Stimulated activated CD4-positive, alpha-beta T cell treated with anti-CD3 and anti-CD28 coated beads, Interleukin-2, amount 100 ng/mL, for 24 hours (primary cell): ENCODE data around the gene ZNF784.
A peak's percentile ranks its signal among the peaks of the same experiment; 100 is the strongest.

ENCODE experiments used
- DNase-seq, 2 donors: peaks; one replicate each; pipeline ENCODE4 v3.0.0-alpha.2; 2020

The ZNF784 gene

DNA sequence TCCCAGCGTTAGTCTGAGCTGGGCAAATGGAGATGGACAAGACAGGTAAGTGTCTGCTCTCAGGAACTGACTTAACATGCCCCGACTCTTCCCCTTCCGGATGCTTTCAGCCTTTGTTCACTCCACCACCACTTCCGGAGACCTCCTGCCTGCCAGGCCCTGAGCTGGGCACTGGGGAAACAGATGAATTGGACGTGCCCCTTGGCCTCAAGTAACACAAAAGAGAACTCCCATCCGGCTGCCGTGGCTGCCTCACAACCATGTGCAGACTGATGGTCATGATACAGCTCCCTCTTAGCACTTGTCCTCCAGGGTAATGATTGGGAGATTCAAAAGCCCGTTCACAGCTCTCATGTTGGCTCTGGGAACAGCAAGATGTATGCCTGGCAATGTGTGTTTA is 6.9 kb downstream of the ZNF784 start:
- DNase-seq, result no peak

DNA sequence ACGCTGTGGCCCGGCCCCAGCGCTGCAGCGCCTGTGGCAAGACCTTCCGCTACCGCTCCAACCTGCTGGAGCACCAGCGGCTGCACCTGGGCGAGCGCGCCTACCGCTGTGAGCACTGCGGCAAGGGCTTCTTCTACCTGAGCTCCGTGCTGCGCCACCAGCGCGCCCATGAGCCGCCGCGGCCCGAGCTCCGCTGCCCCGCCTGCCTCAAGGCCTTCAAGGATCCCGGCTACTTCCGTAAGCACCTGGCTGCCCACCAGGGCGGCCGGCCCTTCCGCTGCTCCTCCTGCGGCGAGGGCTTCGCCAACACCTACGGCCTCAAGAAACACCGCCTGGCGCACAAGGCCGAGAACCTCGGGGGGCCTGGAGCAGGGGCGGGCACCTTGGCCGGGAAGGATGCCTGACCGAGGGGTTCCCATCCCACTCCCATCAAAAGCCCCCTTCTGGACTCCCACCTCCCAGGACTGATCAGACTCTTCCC is 7.9 kb downstream of the ZNF784 start:
- DNase-seq, result no peak

DNA sequence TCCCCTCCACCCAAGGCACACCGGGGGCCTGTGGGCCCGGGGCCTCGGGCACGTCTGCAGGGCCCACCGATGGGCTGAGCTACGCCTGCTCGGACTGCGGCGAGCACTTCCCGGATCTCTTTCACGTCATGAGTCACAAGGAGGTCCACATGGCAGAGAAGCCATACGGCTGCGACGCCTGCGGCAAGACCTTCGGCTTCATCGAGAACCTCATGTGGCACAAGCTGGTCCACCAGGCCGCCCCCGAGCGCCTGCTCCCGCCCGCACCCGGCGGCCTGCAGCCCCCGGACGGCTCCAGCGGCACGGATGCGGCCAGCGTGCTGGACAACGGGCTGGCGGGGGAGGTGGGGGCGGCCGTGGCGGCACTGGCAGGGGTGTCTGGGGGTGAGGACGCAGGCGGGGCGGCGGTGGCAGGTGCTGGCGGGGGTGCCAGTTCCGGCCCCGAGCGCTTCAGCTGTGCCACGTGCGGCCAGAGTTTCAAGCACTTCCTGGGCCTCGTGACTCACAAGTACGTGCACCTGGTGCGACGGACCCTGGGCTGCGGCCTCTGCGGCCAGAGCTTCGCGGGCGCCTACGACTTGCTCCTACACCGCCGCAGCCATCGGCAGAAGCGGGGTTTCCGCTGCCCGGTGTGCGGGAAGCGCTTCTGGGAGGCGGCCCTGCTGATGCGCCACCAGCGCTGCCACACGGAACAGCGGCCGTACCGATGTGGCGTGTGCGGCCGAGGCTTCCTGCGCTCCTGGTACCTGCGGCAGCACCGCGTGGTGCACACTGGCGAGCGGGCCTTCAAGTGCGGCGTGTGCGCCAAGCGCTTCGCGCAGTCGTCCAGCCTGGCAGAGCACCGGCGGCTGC is 8.6 kb downstream of the ZNF784 start:
- no peak for DNase-seq

DNA sequence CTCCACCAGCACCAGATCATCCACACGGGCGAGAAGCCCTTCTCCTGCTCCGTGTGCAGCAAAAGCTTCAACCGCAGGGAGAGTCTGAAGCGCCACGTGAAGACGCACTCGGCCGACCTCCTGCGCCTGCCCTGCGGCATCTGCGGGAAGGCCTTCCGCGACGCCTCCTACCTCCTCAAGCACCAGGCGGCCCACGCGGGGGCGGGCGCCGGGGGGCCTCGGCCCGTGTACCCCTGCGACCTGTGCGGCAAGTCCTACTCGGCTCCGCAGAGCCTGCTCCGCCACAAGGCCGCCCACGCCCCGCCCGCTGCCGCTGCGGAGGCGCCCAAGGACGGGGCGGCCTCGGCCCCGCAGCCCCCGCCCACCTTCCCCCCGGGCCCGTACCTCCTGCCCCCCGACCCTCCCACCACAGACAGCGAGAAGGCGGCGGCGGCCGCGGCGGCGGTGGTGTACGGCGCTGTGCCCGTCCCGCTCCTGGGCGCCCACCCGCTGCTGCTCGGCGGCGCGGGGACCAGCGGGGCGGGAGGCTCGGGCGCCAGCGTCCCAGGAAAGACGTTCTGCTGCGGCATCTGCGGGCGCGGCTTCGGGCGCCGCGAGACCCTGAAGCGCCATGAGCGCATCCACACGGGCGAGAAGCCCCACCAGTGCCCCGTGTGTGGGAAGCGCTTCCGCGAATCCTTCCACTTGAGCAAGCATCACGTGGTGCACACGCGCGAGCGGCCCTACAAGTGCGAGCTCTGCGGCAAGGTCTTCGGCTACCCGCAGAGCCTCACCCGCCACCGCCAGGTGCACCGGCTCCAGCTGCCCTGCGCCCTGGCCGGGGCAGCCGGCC is 9.4 kb downstream of the ZNF784 start:
- DNase-seq, result no peak

DNA sequence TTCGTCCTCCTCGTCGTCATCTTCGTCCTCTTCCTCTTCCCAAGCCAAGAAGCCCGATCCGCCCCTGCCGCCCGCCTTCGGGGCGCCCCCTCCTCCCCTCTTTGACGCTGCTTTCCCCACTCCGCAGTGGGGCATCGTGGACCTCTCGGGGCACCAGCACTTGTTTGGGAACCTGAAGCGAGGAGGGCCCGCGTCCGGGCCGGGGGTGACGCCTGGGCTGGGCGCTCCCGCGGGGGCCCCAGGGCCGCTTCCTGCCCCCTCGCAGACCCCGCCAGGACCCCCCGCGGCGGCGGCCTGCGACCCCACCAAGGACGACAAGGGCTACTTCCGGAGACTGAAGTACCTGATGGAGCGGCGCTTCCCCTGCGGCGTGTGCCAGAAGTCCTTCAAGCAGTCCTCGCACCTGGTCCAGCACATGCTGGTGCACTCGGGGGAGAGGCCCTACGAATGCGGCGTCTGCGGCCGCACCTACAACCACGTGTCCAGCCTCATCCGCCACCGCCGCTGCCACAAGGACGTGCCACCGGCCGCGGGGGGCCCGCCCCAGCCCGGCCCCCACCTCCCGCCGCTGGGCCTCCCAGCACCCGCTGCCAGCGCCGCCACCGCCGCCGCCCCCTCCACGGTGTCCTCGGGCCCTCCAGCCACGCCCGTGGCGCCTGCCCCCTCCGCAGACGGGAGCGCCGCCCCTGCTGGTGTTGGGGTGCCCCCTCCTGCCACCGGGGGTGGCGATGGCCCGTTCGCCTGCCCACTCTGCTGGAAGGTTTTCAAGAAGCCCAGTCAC is 10.2 kb downstream of the ZNF784 start:
- DNase-seq, result no peak

DNA sequence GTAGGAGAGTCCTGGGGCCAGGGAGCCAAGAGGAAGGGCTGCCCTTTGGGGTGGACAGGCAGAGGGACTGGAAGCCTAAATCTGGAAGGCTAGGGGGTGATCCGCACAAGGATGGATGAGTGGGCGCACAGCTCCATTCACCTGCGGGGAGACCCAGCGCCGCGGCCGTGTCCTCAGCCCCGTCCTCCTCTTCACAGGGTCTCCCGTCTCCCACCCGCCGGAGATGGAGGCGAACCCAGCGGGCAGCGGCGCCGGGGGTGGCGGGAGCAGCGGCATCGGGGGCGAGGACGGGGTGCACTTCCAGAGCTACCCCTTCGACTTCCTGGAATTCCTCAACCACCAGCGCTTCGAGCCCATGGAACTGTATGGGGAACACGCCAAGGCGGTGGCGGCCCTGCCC is 11.0 kb downstream of the ZNF784 start:
- DNase-seq, result no peak

DNA sequence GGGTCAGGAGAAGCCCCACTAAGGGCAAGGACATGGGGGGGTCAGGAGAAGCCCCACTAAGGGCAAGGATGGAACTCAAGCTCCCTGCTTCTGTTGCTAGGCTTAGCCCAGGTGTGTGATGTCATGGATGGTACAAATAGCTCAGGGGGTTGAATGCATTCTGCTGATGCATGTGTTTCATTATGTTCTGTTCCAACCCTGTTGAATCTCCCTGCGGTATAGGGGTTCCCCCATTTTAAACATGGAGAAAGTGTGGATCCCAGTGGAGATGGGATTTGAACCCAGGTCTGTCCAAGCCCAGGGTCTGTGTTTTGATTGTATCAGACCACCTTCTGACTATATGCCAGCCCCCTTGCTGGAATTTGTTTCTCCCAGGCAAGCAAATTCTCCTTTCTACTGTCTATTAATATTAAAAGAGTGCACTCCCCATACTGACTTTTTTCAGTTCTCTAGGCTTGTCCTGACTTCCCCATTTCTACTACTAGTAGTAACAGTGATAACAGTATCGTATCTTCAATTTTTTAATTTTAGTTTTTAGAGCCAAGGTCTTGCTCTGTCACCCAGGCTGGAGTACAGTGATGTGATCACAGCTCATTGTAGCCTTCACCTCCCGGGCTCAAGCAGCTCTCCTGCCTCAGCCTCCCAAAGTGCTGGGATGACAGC is 12.3 kb downstream of the ZNF784 start:
- no peak for DNase-seq

DNA sequence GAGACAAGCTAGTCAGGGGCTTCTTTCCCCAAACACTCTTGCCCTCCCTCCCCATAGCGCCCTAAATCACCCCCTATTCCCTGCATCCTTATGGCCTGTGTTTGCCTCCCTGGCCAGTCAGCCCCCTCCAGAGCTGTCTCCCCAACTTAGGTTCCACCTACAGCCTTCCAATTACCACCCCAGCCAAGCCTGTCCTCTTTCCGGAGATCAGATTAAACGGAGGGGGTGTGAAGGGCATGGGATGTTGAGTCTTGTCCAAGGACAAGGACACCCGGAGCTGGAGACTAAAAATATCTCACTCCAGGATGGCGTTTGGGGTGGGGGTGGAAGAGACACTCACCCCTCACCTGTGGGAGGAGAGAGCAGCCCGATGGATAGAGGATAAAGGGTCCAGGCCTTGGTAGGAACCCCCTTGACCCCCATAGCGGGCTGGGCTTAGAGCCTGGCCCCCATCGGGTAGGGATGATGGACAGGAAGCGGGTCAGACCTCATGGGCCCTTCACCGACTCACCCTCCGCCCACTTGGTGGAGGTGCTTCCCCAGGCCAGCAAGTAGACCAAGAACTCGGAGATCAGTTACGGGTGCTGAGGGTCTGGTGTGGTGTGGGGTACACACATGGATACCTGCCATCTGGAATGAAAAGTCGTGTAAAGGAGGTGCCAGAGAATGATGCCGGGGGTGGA is 12.9 kb downstream of the ZNF784 start:
- DNase-seq, result no peak

DNA sequence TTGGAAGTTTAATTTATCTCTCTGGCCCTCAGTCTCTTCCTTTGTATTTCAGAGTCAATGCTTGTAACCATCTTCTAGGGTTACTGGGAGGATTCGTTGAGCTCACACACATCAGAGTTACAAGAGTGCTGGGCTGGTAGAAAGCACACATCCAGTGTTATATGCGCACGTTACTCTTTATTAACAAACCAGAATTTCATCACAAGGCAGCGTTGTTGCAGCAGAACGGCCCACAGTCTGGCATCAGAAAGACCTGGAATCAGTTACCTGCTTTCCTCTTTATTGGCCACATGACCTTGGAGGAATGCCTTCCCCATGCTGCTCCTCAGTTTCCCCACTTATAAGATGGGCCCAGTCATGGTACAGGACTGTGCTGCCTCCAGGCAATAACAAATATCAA is 15.0 kb downstream of the ZNF784 start:
- no peak for DNase-seq

DNA sequence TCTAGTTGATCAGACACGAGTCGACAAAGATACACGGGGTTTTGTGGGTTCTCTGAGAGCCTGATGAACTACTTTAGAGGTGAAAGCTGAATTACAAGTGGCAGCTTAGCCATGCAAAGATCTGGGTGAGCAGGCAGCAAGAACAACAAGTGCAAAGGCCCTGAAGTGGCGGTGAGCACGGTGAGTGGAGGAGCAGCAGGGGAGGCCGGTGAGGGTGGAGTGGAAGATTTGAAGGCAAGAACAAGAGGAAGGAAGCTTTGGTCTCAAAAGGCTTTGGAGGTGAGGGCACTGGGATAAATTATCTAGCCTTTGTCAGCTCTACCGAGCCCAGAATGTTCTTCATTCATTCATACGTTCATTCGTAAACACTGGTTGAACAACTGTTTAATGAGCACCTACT is 17.5 kb downstream of the ZNF784 start:
- DNase-seq, result no peak

DNA sequence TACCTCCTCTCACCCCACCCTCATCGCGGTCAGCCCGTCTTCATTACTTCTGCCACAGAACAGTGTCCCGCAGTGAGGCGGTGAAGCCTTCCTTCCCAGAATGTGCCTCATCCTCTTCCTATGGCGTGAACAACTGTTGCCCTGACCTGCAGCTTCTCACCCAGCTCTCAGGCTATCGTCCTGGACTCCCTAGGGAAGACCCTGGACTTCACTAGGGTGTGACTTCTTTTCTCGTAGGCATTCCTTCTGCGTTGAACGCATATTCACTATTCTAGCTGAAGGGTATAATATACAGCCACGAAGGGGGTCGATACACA is 17.9 kb downstream of the ZNF784 start:
- DNase-seq, result no peak

DNA sequence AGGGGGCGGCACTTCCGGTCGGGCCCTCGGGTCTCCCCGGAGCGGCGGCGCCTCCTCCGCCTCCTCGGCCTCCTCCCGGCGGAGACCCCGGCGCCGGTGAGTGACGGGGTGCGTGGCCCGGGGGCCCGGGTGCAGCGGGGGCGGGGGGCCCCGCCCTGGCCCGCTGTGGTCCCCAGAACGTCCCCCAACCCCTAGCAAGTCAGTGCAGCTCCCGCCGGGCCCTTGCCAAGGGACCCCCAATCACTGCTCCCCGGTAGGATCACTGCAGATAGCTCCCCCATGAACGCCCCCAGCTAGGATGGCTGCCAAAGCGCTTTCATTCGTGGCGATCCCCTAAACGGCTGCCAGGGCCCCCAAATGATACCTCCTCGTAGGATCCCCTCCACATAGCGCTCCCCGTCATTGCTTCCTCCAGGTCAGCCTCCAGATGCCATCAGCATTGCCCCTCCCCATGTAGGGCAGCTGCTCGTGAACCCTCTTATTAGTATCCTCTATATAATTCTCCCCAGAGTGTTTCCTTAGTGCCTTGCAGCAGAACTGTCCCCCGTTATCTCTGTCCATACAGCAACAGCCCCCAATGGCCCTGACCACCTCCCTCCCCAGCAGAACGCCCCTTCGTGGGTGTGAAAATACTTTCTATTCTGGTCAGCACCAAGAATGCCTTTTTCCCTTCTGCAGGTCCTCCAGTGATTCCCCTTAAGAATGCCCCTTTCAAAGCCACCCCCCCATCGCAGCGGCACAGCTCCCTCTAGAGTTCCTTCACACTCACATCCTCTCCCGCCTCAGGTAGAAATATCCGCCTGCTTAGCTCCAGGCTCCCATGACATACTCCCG is 18.5 kb downstream of the ZNF784 start, which contains the start of gene ZNF865:
ZNF865 (plus strand) TSS at position 11 of the 834 bp plus-strand sequence. CDS start 7,972 bp downstream, outside the sequence.
- peak; percentile 71 to 77 for DNase-seq

DNA sequence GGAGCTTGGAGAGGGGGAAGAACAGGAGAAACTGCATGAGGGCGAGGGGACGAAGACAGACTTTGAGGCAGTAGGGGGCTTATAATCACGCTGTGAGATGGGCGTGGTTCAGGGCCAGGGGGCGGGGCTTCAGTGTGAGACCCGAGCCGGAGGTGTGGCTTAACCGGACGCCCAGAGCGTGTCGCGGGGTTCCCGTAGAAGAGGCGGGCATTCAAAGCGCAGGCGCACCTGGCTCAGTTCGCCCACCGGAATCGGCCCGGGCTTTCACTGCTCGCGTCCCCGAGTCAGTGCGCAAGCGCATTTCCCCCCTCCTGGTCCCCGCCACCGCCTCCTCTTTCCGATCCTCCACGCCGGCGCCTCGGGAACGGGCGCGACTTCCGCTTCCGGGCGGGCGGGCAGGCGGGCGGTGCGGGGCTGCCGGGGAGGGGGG is 19.1 kb downstream of the ZNF784 start:
- DNase-seq, result peak; percentile 99

DNA sequence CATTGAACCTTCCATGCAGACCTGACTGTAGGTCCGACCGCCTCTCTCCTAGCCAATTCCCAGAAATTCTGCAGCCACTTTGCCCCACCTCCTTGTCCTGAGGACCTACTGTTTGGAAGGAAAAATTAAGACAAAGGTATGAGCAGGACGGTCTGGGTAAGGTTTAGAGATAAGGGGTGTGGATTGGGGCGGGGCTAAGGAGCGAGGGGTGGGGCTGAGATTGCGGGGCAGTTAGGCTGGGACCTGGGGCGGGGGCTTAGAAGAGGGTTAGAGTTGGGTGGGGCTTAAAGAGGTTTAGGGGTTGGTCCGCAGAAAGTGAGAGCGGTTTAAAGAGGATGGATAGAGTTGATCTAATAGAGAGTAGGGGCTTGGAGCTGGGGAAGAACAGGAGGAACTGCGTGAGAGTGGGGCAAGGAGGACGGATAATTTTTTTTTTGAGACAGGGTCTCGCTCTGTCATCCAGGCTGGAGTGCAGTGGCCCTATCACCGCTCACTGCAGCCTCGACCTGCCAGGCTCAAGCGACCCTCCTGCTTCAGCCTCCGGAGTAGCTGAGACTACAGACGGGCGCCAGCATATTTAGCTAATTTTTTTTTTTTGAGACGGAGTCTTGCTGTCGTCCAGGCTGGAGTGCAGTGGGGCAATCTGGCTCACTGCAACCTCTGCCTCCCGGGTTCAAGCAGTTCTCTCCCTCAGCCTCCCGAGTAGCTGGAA is 20.6 kb downstream of the ZNF784 start:
- peak in 1 of 2 donors; percentile 21 for DNase-seq

DNA sequence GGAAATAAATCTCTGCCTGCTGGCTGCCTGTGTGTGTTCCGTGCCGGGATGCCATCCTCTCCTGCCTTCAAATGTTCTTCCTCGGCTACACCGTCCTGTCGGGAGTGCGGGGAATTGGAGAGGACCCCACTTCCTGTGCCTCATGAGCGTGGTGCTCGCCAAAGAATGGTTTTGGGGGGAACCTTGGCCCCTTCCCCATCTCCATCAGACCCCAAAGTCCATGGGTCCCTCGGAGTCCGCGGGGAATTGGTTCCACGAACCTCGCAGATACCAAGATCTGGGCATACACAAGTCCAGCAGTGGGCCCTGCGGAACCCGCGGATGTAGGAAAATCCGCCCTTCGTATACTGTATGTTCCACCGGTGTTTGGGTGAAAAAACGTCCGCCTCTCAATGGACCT is 21.3 kb downstream of the ZNF784 start:
- no peak for DNase-seq

DNA sequence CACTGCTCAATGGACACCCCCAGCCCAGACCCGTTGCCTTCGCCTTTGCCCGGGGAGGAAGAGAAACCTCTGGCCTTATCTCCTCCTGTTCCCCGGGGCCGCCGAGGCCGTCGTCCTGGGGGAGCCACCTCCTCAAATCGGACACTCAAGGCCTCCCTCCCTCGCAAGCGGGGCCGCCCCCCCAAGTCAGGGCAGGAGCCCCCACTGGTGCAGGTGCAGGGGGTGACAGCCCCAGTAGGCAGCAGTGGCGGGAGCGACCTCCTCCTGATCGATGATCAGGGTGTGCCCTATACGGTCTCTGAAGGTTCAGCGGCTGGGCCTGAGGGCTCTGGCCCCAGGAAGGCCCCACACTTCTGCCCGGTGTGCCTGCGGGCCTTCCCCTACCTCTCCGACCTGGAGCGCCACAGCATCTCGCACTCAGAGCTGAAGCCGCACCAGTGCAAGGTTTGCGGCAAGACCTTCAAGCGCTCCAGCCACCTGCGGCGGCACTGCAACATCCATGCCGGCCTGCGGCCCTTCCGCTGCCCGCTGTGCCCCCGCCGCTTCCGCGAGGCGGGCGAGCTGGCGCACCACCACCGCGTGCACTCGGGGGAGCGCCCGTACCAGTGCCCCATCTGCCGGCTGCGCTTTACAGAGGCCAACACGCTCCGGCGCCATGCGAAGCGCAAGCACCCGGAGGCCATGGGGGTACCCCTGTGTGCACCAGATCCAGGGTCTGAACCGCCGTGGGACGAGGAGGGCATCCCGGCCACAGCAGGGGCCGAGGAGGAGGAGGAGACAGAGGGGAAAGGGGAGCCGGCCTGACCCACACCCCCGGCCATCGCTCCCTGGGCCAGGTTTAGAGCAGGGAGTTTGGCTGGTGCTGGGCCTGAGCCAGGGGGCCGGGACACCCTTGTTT is 22.0 kb downstream of the ZNF784 start:
- DNase-seq, result no peak

DNA sequence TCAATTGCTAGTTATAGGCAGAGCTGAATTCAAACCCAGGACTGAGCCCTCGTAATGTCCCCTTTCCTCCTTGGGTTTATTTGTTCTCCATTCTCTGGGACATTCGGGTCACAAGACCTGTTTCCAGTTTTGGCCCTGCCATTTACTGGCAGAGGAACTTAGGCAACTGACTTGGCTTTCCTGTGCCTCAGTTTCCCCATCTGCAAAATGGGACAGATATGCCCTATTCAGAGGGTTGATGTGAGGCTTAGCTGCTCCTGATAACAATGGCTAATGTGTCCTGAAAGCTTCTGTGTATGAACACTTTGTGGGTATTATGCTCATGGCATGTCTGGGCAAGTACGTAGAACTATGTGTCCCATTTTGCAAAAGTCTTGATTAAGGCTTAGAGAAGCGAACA is 23.3 kb downstream of the ZNF784 start:
- DNase-seq, result no peak

DNA sequence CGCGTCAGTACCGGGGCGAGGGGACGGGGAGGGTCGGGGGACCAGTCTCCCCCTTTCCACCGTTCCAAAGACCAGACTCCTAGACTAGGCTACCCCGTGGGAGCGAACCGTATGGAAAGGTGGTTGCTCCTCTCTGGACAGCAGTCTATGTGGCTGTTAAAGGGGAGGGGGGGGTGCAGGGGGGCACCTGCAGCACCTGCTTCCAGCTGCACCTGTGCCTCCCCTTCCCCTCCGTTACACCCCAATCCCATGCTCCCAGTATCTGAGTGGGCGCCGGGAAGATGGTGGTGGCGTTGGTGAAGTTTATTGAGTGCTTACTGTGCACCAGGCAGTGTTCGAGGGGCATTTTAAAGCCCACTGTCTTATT is 23.7 kb downstream of the ZNF784 start:
- no peak for DNase-seq
